ENCODE results near the gene GABRR1. TPM values are rescaled to one million over a fixed set of nuclear protein-coding genes. Genes with fewer than 3 reads are reported as not detected.

The GABRR1 gene
- total and polyA plus RNA-seq, 4 donors, result 0.79 to 1.8 (median 1.6) TPM; not detected in 1

DNA sequence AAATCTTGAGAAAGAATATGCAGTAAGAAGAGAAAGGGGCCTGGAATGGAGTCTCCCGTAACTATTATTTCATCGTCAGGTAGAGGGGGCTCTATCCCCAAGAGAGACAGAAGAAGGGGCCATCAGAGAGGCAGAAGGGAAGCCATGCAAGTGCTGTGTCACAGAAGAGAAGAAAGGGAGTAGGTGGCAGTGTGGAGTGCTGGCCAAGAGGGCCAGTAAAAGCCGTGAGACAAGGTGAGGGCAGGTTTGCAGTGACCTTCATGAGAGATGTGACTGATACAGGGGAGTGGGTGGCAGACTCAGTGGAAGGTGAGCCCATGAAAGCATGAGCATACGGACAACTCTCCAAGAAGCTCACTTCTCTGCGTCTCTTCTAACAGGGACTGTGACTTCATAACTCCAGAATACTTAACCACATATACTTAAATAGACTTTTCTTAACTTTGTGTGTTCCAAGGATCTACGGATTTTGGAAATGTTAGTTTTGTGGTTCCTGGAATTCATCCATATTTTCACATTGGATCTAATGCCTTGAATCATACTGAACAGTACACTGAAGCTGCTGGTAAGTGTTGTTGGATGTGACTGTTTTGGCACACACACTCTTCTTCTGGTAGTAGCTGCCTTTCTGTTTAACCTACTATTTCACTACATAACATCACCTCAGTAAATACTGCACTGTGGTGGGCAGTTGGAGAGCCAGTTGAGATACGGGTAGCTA is 55.7 kb downstream of the GABRR1 start:
- intact Hi-C loops (cut with DNase I), result loop anchor here (2.0 to 5.0 kb wide), 3 partner anchors 61 to 79 kb away; partner anchors contain the start of gene PNRC1 (in 2 of the 2)
- no peaks in the 10 kb centered on the region for H3K27me3 ChIP-seq (ENCODE audit: control insufficient read depth in 1 of 2, insufficient read depth in 2 of 2, low read length in 1 of 2)
- H3K4me3 ChIP-seq (ENCODE audit: low read length in 2 of 2), result peak overlapping the region in 1 of 2 donors; percentile 18
- H3K4me1 ChIP-seq (ENCODE audit: control insufficient read depth in 1 of 2, insufficient read depth in 2 of 2, low read length in 2 of 2), result peaks cover 1 to 8% of the 10 kb centered on the region in 2 donors
- H3K9me3 ChIP-seq (ENCODE audit: control insufficient read depth, low read length), result no peaks in the 10 kb centered on the region
- 29 to 34% methylated on average over 7 of the region's 7 CpGs for WGBS, 2 donors
- DNase-seq (no peak), ATAC-seq (ENCODE audit: low FRiP score) (peak; percentile 77)
- no peaks in the 10 kb centered on the region for H3K36me3 ChIP-seq (ENCODE audit: control insufficient read depth in 1 of 2, insufficient read depth in 2 of 2, low read length in 1 of 2)
- peak overlapping the region; percentile 62 to 99 for H3K27ac ChIP-seq (ENCODE audit: low read depth in 1 of 2, low read length in 2 of 2)

DNA sequence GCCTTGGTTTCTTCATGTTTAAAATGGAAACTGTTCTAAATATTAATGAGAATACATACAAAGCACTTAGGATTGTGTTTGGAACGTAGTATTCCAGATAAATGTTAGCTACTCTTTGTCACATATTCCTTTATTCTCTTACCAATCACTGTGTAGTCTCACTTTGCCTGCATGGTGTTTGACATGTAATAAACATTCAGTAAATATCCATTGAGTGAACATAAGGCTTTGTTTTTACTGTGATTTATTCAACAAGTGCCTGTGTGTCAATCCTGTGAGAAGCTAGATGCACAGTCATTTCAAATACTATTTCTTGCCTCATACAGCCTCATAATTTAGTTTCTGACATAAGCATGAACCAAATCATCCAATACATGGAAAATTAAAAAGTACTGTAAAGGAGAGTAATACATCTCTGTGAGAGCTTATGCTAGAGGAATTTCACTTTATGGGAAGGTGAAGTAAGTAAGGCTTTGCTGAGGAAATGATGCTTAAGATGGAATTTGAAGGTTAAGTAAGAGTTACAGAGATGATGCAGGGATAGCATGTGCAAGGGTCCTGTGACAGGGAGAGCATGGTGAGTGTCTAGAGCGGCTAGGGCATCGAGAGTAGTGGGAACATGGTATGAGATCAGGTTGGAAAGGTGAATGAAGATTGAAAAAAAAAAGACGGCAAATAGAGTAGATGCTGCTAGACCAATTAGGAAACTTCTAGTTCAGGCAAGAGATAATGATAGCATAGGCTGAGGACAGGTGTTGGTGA is 56.6 kb downstream of the GABRR1 start:
- ATAC-seq (ENCODE audit: low FRiP score), result no peak

DNA sequence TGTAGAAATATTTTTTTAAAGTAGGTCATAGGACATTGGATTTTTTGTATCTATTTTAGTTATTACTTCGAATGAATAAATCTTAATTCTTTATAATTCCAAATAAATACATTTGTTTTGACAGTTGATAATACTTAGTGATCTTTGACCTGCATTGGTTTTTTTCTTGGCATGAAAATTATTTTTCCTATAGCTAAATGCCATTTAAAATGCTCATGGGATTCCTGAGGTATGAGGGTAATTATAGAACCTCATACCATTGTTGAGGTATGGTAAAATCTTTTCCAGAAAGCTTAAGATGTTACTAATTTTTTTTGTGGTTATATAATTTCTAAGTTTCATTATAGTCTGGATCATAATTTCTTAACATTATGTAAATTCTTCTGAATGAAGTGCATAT is 63.0 kb downstream of the GABRR1 start:
- no peak for DNase-seq
- ATAC-seq (ENCODE audit: low FRiP score), result no peak
- H3K9me3 ChIP-seq (ENCODE audit: control insufficient read depth, low read length), result no peaks in the 10 kb centered on the region
- H3K36me3 ChIP-seq (ENCODE audit: control insufficient read depth in 1 of 2, insufficient read depth in 2 of 2, low read length in 1 of 2), result peaks cover 0 to 3% of the 10 kb centered on the region in 2 donors
- H3K4me3 ChIP-seq (ENCODE audit: low read length in 2 of 2), result no peak overlapping the region
- H3K27me3 ChIP-seq (ENCODE audit: control insufficient read depth in 1 of 2, insufficient read depth in 2 of 2, low read length in 1 of 2), result no peaks in the 10 kb centered on the region
- WGBS, 2 donors, result 11 to 20% methylated on average over 1 of the region's 1 CpG
- no peak overlapping the region for H3K27ac ChIP-seq (ENCODE audit: low read depth in 1 of 2, low read length in 2 of 2)
- peaks cover 0 to 3% of the 10 kb centered on the region in 2 donors for H3K4me1 ChIP-seq (ENCODE audit: control insufficient read depth in 1 of 2, insufficient read depth in 2 of 2, low read length in 2 of 2)
- intact Hi-C loops (cut with DNase I), result no loop called here

More for the DNA sequence above, 56.6 kb downstream of the GABRR1 start:
- no peaks in the 10 kb centered on the region for H3K27me3 ChIP-seq (ENCODE audit: control insufficient read depth in 1 of 2, insufficient read depth in 2 of 2, low read length in 1 of 2)
- intact Hi-C loops (cut with DNase I), result loop anchor here (5.0 kb wide), 2 partner anchors 62 to 78 kb away; partner anchors contain the start of gene PNRC1 (in 2 of the 2)
- H3K4me3 ChIP-seq (ENCODE audit: low read length in 2 of 2), result no peak overlapping the region
- peak overlapping the region; percentile 62 to 99 for H3K27ac ChIP-seq (ENCODE audit: low read depth in 1 of 2, low read length in 2 of 2)
- no peaks in the 10 kb centered on the region for H3K9me3 ChIP-seq (ENCODE audit: control insufficient read depth, low read length)
- 95% methylated on average over 4 of the region's 4 CpGs for WGBS, 2 donors
- H3K4me1 ChIP-seq (ENCODE audit: control insufficient read depth in 1 of 2, insufficient read depth in 2 of 2, low read length in 2 of 2), result peaks cover 1 to 8% of the 10 kb centered on the region in 2 donors
- no peaks in the 10 kb centered on the region for H3K36me3 ChIP-seq (ENCODE audit: control insufficient read depth in 1 of 2, insufficient read depth in 2 of 2, low read length in 1 of 2)
- DNase-seq, result no peak

DNA sequence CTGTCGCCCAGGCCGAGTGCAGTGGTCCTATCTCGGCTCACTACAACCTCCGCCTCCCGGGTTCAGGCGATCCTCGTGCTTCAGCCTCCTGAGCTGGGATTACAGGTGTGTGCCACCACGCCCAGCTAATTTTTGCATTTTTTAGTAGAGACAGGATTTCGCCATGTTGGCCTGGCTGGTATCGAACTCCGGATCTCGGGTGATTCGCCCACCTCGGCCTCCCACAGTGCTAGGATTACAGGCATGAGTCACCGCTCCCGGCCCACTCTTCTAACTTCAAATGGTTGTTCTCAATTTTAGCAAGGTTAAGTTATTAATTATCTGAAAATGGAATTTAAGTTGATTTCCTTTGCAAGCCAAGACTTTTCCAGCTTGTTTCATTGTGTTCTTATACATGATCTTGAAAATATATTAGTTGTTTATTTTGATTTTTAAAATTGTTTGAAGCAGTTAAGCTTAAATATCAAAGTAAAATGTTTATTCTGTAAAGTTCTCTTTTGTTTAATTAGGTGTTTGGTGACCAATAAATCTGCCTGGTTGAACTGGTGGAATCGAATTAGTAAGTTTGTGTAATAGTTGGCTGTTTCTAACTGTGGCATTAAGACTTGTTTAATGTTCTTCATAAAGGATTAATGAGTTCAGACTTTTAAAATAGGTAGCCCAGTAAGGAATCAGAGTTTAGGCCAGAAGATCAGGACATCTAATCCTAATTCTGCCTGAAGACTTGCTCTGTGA is 69.0 kb downstream of the GABRR1 start:
- intact Hi-C loops (cut with DNase I), result no loop called here
- WGBS, 2 donors, result 88 to 90% methylated on average over 17 of the region's 17 CpGs
- peaks cover 0 to 3% of the 10 kb centered on the region in 2 donors for H3K36me3 ChIP-seq (ENCODE audit: control insufficient read depth in 1 of 2, insufficient read depth in 2 of 2, low read length in 1 of 2)
- peak overlapping the region in 1 of 2 donors; percentile 20 for H3K4me3 ChIP-seq (ENCODE audit: low read length in 2 of 2)
- H3K27me3 ChIP-seq (ENCODE audit: control insufficient read depth in 1 of 2, insufficient read depth in 2 of 2, low read length in 1 of 2), result no peaks in the 10 kb centered on the region
- H3K9me3 ChIP-seq (ENCODE audit: control insufficient read depth, low read length), result no peaks in the 10 kb centered on the region
- H3K4me1 ChIP-seq (ENCODE audit: control insufficient read depth in 1 of 2, insufficient read depth in 2 of 2, low read length in 2 of 2), result peaks cover 0 to 7% of the 10 kb centered on the region in 2 donors
- peak overlapping the region in 1 of 2 donors; percentile 25 for H3K27ac ChIP-seq (ENCODE audit: low read depth in 1 of 2, low read length in 2 of 2)
- no peak for ATAC-seq (ENCODE audit: low FRiP score)
- DNase-seq, result no peak

DNA sequence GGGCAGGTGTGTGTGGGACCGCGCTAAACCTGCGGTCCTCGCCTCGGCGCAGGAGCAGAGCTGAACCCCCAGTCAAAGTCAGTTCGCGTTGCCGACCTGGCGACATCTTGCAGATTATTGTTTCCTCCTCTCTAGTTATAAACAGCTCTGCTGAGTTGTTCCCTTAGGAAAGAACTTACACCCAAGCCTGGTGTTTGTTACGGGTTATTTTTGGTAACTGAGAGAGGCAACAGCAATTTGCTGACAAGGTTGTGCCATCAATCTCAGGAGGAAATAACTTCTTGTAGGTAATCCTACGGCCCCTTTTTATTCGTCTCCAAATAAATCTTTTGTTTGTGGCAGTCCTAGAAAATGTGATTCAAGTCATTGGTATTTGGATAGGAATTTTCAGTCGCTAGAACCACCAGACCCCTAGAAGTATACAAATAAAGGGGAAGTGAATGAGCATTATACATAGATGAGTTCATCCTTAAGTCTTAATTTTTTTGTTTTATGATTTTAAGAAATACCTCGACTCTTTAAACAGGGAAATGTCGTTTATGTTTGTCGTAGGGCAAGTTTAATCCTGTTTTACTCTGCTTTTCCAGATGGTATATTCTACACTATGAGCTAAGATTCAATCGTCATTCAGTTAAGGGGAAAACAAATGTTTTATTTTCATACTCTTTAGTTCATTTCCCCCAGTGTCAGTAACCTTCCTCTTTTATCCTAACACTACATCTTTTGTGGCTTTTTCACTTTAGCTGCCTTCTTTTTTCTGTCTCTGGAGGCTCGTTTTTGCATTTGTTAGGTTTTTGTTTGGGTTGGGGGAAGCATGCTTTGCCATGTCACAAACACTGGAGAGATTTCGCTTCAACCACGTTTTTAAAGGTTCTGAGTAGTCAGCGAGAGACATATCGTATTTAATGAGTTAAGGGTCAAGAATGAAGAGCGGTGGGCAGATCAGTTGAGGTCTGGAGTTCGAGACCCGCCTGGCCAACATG is 70.1 kb downstream of the GABRR1 start:
- H3K4me1 ChIP-seq (ENCODE audit: control insufficient read depth in 1 of 2, insufficient read depth in 2 of 2, low read length in 2 of 2), result peaks cover 0 to 7% of the 10 kb centered on the region in 2 donors
- no peaks in the 10 kb centered on the region for H3K9me3 ChIP-seq (ENCODE audit: control insufficient read depth, low read length)
- H3K4me3 ChIP-seq (ENCODE audit: low read length in 2 of 2), result peak overlapping the region; percentile 69 to 91
- intact Hi-C loops (cut with DNase I), result no loop called here
- peaks cover 0 to 3% of the 10 kb centered on the region in 2 donors for H3K36me3 ChIP-seq (ENCODE audit: control insufficient read depth in 1 of 2, insufficient read depth in 2 of 2, low read length in 1 of 2)
- no peaks in the 10 kb centered on the region for H3K27me3 ChIP-seq (ENCODE audit: control insufficient read depth in 1 of 2, insufficient read depth in 2 of 2, low read length in 1 of 2)
- WGBS, 2 donors, result 22 to 23% methylated on average over 26 of the region's 26 CpGs
- peak; percentile 19 for ATAC-seq (ENCODE audit: low FRiP score)
- H3K27ac ChIP-seq (ENCODE audit: low read depth in 1 of 2, low read length in 2 of 2), result peak overlapping the region; percentile 31 to 70
- no peak for DNase-seq

DNA sequence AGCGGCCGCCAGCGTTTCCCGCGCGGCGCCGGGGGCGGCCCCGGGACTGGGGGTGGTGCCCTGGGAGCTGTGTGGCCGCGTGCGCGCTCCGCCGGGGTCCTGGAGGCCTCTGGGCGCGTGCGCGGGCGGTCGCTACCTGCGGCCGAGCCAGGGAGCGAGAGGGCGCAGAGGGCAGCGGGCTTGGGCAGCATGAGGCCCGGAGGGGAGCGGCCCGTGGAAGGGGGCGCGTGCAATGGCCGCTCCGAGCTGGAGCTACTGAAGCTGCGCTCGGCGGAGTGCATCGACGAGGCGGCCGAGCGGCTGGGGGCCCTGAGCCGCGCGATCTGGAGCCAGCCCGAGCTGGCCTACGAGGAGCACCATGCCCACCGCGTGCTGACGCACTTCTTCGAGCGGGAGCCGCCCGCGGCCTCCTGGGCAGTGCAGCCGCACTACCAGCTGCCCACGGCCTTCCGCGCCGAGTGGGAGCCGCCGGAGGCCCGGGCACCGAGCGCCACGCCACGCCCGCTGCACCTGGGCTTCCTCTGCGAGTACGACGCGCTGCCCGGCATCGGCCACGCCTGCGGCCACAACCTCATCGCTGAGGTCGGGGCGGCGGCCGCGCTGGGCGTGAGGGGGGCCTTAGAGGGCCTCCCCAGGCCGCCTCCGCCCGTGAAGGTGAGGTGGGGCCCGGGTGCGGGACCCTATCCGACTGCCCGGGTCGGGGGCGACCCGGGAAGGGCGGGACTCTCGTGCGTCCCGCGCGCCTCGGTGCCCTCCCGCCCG is 71.0 kb downstream of the GABRR1 start, which contains the start of gene PM20D2:
Gene PM20D2 (plus strand): TSS at position 100 of the 762 bp plus-strand sequence. CDS start 90 bp downstream, at position 190.
- H3K27ac ChIP-seq (ENCODE audit: low read depth in 1 of 2, low read length in 2 of 2), result peak within 1 kb of the TSS; percentile 31 to 70
- ATAC-seq (ENCODE audit: low FRiP score), result peak; percentile 93
- H3K9me3 ChIP-seq (ENCODE audit: control insufficient read depth, low read length), result no peaks in the 10 kb centered on the region
- DNase-seq, result peak; percentile 77 to 90
- peaks cover 0 to 7% of the 10 kb centered on the region in 2 donors for H3K4me1 ChIP-seq (ENCODE audit: control insufficient read depth in 1 of 2, insufficient read depth in 2 of 2, low read length in 2 of 2)
- H3K4me3 ChIP-seq (ENCODE audit: low read length in 2 of 2), result peak within 1 kb of the TSS; percentile 69 to 91
- no peaks in the 10 kb centered on the region for H3K27me3 ChIP-seq (ENCODE audit: control insufficient read depth in 1 of 2, insufficient read depth in 2 of 2, low read length in 1 of 2)
- 0% methylated on average over 72 to 102 of the region's 102 CpGs for WGBS, 2 donors
- intact Hi-C loops (cut with DNase I), result no loop called here
- no peaks in the 10 kb centered on the region for H3K36me3 ChIP-seq (ENCODE audit: control insufficient read depth in 1 of 2, insufficient read depth in 2 of 2, low read length in 1 of 2)
